Glomerular visceral epithelial cell (primary cell): ENCODE results near the gene SGK1.
"Not testable (repeated sequence)": the region's sequence is repeated elsewhere in the genome, so short reads cannot be mapped to it uniquely, and the experiment has no call there.

ENCODE experiments used
- DNase-seq: peaks from one replicate; pipeline ENCODE4 v3.0.0-alpha.2; 2016; ENCODE audit errors: extremely low spot score

Gene SGK1

GRCh38 chr6:134253681-134254080 lies 64.2 kb downstream of the SGK1 start:
- peak; percentile 51 for DNase-seq

DNA sequence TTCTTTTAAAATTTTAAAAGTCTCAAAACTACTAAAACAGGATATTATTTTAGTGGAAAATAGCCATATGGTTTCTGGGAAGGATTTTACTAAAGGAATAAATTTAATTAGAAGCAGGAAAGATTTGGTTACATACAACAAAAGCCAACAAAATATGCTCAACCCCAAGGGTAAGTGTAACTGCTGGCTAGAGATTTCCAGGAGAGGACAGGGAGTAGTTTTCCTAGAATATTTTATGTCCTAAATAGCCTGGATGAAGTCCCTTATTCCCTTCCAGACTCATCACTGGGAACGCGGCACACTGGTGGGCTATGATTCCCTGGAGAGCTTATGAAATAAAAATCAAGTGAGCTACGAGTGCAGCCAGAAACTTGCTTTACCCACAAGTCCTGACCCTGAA lies 66.6 kb downstream of the SGK1 start:
- DNase-seq, result no peak

- DNase-seq, result no peak
Observed at GRCh38 chr6:134250776-134251175, 67.1 kb downstream of the SGK1 start.

DNA sequence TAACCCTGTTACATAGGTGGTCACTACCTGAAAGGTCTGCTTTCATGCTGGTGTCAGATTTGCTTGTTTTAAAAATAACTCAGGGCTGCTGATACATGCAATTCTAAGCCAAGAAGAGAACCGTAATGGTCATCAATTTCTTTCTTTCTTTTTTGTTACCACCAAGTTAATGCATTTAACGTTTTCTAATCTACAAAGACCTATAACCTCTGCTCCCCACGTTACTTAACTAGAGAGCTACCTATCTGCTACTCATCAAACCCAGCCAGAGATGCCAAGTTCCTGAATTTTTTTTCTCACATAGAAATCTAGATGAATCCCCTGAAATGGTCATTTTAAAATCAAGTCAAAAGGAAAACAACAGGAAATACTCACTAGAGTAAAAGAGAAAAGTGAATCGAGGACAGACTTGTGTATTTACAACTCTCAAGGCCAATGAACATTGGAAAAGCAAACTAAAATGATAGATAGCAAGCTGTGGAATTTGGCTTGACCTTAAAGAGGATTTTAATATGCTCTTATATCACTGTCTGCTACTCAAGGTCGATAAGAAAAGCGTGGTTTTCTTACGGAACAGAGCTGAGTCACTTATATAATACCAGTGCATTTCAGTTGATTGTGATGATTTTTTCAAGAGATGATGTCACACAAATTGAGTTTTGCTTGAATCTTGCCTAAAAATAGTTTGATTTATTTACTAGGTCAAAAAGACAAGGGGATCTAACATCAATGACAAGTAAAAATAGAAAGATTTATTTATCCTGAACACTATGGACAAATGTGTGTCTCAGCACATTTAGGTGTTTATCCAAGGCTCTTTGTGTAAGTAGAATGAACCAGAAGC lies 67.9 kb downstream of the SGK1 start:
- no peak for DNase-seq

DNA sequence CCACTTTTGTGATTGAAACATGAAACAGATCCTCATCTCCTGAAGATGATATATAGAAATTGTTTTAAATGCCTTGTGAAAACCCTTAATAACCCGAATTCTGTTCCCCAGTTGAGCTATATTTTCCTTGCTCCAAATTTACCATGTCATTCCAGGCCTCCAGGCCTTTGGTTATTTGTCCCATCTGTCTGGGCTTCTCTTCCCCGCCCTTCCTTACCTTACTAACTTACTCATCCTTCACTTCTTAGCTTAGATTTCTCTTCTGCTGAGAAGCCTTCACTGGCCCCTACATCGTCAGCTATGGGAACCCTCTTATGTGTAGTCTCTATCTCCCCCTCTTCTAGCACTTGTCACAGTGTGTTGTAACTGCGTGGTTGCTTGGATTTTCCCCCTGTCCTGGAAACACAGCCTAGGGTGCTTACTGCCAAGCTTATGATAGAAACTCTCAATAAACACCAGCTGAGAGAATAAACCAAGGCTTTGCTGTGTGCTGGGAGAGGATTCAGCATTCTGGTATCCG lies 68.6 kb downstream of the SGK1 start:
- no peak for DNase-seq

DNA sequence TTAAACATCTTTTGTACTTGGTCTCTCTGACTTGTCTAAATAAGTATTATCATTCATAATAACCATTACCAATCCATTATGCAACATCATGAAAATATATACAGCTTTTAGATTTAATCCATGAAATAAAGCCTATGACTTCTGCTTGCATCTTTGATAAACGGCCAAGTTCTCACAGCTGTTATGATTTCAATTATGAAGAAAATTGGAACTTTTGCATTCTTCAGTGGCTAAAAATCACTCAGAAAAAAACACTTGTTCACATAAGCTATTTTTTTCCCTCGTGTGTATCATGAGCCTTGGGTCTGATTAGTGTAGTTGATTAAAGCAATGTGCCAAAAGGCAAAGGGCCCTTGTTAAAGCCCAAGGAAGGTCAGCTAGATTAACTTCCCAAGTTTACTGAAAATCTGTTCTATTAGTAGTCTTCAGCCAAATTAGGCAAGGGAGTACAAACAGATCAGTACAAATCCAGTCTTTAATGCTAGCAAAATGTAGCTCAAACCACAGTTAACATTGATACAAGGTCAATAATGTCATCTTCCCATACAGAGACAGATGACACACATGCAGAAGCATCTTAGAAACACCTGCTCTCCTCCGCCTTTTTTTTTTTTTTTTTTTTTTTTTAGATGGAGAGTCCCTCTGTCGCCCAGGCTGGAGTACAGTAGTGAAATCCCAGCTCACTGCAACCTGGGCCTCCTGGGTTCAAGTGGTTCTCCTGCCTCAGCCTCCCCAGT lies 69.9 kb downstream of the SGK1 start:
- no peak for DNase-seq

DNA sequence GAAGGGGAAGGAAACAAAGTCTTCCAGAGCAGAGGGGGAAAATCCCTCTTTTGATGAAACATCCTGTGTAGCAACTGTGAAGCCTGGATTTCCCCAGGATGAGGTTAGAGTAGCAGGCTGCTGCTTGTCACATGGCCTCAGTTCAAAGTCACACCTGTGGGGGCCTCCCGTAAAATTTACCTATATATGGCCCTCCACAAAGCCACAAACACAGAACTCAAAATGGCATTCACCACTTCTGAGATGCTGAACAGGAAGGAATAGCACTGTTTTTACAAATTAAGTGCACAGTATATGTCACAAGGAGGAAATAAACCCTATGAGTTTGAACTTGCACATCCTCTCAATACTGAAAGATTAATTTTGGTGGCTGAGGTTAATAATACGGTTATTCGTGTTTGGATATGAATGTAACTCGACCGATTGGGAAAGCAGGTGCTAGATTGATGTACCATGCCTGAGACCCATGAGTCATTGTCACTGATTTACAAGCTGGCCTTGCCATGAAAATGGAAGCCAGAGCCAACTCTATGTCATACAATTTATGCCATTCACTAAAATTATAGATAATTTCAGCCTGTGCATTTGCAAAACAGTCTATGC lies 70.6 kb downstream of the SGK1 start:
- DNase-seq, result no peak

DNA sequence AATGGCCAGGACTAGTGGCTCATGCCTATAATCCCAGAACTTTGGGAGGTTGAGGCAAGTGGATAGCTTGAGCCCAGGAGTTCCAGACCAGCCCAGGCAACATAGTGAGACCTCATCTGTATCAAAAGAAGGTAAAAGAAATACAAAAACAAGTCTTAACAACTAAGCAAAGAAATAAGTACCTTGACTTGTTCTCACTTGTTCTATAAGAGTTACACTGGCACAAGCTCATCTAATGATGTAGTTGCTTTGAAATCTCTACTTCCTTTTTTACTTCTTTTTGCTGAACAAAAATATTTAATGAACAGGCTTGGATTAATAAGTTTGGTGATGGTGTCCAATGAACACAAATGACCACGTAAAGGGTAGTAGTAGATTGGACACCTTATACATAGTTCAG lies 72.2 kb downstream of the SGK1 start:
- DNase-seq, result no peak

DNA sequence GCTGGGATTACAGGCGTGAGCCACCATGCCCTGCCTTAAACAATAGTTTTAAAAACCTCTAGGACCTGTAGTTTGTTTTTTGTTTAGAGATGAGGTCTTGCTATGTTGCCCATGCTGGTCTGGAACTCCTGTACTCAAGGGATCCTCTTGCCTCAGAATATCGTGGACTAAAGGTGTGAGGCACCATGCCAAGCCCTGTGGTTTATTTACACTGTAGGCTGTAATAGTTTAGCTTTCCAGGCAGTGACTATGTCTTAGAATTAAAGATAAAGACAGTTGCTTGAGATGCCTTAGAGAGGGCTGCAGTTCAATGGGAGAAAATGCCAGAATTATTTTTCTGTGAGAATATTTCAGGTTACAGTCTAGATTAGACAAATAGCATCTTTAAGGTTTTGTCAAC lies 72.9 kb downstream of the SGK1 start:
- DNase-seq, result peak; percentile 36

GRCh38 chr6:134240665-134241431 lies 77.1 kb downstream of the SGK1 start:
- peak; percentile 43 for DNase-seq

GRCh38 chr6:134238960-134239795 lies 78.7 kb downstream of the SGK1 start:
- DNase-seq, result no peak

DNA sequence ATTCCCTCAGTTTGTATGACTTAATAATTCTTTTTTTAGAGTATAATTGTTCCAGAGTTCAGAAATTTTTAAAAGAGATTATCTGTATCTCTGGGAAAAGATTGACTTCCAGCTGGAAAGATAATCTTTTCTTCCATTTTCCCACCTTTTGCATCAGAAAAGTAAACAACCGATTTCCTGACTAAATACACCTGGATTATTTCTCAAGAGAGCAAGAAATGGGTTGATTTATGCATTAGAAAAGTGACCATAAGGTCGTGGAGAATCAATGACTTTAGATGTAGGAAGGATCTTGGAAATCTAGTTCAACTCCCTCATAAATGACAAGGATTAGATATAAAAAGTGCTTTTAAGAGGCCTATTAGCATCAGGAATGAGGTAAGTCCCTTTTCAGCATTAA lies 79.9 kb downstream of the SGK1 start:
- DNase-seq, result no peak

DNA sequence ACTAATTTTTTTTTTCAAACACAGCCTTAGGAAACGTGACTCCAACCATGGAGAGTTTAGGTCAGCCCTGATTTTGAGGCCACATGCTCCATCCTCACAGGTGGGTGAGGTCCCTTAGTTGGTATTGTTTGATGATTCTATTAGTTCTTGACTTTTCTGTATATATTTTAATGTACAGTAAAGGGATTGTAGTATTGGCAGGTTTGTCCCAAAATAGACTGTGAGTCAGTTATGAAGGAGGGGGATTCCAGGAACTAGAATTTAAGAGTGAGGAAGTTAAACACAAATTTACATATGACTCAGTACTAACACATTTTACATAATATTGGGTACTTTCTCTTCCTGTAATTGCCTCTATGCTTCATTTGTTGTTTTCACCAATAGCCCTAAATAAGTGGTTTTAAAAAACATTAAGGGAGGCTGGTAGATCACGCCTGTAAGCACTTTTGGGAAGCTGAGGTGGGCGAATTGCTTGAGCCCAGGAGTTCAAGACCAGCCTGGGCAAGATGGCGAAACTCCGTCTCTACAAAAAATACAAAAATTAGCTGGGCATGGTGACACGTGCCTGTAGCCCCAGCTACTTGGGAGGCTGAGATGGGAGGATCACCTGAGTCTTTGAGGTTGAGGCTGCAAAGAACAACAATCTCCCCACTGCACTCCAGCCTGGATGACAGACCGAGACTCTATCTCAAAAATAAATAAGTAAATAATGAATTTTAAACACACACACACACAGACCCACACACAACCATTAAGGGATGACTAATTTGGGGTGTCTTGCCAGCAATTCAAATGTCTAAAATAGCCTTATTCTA lies 81.8 kb downstream of the SGK1 start:
- DNase-seq, result peak; percentile 49

DNA sequence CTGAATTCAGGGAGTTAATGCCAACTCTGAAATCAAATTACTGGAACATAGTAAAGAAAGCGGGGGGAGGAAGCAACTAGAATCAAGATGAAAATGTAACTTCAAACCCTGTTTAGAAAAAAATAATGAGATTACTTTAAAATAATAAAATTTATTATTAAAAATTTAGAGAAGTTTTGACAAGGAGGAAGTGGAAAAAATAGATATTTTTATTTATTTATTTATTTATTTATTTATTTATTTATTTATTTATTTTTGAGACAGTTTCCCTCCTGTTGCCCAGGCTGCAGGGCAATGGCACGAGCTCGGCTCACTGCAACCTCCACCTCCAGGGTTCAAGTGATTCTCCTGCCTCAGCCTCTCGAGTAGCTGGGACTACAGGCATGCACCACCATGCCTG lies 82.6 kb downstream of the SGK1 start:
- DNase-seq, result not testable (repeated sequence)

DNA sequence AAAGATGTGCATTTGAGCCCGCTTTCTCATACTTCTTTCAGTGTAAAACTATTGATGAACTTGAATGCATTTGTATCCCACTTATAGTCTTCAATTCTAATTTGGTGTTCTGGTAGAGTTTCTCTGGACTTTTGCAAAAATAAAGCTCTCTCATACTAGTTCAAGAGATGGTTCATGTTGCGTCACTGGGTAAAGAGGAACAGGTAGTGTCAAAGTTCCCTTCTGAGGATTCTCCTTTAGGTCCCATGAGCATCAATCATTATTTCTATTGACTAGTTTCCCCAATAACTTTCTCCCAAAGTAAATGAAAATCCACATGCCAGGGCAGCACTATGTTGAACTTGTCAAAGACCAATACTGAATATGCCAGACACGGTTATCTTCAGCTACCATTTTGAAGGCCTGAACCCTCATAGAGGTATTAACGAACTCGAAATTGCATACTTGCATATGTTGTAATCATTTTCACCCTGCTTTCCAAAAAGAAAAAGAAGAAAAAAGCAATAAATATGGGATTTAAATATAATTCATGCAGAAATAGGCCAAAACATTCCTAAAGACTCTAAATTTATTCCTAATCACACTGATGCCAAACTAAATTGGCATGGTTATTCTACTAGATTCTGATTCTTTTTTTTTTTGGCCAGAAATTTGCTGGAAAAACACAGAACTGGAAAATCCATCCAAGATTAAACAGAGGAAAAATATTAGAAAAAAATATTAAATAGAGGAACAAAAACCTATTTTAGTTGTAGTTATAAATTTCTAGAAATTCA lies 84.5 kb downstream of the SGK1 start:
- DNase-seq, result no peak

DNA sequence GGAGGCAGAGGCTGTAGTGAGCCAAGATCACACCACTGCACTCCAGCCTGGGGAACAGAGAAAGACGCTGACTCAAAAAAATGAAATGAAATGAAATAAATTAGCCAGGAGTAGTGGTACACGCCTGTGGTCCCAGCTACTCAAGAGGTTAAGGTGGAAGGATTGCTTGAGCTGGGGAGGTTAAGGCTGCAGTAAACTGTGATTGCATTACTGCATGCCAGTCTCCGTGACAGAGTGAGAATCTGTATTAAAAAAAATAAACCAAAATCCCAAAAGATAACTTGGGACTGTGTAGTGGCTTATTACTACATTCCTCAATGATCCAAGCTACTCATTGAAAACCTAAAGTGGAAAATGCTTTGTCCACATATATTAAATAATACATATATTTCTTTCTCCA lies 87.0 kb downstream of the SGK1 start:
- no peak for DNase-seq

- DNase-seq, result no peak
Observed at GRCh38 chr6:134230087-134230700, 87.7 kb downstream of the SGK1 start.

- DNase-seq, result no peak
Observed at GRCh38 chr6:134229520-134229919, 88.4 kb downstream of the SGK1 start.
